GM21737 (cell line): ENCODE data around the gene USP40.

Source experiments
- ATAC-seq: cut with Tn5 transposase; IDR thresholded peaks from one replicate; pipeline ENCODE4 v1.9.1; 2021; ENCODE audit warnings: mild to moderate bottlenecking, moderate library complexity; ENCODE audit not compliant: unreplicated experiment

USP40 gene

DNA sequence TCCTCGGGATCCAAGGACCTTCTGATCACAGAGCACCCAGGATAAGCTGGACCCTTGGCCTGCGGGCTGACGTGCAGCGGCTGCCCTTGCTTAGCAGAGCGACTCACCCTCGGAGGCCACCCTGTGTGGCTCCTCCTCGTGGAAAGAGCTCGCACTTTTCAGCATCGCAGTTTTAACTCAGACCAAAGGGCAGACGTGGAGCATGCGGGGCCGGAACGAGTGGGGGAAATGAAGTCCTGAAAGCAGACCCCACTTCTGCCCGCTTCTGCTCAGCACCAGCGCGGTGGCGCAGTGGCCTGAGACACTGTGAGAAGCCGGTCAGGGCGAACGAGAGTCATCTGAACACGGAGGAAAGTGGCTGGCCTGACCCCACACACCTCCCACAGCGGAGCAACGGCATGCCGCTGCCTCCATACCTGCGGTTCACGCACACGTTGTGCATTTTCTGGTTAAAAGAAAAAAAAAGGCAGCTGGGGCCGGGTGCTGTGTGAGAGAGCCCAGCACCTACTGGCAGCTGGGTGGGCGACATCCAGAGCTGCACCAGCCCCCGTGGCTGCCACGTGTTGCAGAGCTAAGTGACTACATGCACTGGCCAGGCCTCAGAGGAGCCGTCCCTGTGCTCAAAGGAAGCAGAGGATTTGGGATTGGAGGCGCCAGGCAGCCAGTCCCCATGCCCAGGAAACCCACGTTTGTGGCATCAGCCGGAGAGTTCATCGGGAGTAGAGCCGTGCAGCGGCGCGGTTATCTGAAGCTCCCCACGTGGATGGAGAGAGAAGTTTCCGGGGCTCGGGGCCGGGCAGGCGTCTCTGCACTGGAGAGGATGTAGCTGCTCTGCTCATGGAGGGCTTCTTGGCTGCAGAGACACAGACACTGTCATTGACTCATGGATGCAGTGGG, 89.7 kb downstream of the USP40 start:
- no peak for ATAC-seq

DNA sequence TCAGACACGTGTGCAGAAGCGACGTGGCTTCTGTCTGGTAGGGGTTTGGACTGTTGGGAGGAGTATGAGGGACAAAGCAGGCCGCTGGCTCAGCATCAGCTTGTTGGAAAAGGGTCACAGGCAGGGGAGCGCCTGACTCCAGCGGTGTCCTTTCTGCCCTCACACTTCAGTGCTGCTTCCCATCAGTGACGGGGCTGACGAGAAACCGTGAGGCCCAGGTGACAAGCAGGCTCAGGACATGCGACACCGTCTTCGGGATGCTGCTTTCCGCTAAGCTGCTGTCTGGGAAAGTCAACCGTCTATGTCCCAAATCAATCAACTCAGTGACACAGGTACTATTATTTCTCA, 90.5 kb downstream of the USP40 start:
- ATAC-seq = no peak

DNA sequence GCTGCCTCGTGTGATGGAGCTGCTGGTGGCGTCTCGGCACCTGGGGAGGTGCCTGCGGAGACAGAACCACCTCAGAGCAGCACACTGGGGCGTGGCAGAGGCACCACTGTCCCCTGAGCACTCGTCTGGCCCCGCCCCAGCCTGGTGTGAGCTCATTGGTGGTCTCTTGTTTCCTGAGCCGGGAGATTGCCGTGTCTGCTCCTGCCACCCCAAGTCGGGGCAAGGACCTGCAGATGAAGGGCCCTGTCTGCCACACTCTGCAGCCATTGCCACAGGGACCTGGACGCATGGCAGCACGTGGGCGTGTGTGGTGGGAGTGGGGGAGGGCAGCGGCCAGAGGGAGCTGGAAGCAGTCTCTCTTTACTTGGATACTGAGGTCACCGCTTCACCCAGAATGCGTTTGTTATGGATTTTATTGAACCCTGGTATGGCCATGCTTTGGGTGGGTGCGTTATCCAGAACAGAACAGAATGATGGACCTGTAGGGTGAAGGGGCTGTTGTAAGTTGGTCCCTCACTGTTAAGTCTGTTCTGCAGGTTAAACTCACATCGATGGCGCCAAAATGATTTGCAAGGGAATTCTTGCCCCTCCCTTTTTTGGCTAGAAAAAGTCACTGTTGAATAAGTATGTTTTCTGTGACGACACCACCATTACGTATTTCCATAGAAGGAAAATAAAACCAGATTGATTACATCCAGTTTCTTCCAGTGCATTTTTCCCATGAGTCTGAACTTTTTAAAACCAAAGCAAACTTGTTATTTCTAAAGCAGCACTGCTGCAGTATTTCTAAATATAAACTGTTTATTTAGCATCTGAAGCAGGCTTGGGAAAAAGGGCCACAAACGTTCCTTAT, 92.0 kb downstream of the USP40 start:
- no peak for ATAC-seq

DNA sequence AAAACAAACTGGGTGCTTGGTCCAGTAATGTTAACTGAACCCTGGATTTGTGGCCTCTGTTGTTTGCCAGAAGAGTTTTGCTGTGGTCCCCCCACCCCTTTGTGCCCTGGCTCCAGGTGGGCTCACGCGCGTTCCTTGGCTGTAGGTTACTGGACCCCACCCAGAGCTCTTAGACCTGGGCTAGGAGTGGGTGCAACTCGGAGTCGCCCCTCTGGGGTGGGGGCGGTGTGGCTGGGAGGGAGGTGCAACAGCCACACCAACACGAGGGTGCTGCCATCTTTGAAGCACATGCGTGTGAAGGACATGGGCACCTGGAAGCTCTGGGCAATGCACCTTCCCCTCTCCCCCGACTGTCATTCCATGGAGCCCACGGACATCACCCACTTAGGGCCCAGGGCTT, 92.7 kb downstream of the USP40 start:
- no peak for ATAC-seq

DNA sequence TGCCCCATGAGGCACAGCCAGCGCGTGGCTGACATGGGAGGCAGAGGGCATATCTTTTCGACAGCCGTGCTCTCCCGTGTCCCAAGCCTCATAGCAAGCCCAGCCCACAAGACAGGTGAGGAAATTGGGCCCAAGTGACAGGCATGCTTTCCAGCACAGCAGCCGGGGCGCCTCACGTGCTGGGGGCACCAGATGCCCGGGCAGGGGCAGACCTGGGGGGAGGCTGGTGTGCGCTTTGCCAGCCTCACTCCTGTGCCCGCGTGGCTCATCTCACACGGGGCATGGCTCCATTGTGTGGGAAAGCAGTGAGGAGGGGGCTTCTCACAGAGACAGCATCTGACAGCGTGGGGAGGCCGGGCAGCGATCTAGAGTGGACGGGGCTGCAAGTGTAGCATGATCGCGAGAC, 93.2 kb downstream of the USP40 start:
- no peak for ATAC-seq

DNA sequence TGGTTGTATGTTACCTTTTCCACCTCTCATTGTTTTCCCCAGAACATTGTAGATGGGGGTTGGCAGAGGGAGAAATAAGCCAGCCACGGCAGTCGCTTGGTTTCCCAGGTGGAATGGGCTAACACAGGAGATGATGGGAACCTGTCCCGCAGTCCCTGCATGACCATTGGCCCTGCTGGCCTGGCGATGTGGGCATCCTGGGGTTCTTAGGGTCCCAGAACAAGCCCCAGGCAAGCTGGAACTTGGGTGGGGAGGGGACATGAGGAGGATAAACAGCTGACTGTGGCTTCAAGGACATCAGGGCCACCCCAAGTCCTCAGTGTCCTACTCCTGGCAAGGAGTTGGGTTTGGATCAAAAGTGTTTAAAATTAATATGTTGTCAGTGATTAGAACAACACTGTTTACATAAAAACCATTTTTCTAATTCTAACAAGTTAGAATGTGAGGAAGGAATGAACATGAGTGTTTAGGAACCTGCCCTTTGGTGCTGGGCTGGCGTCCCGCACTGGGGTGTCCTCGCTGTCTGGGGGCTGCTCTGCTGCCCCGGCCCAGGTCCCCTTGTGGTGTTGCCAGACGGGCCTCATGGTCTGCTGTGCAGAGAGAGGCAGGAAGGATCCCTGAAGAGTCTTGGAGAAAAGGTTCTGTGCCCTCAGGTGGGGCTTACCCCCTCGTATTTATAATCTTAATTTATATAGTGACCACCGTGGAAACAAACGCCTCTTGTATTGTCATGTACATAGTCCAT, 95.1 kb downstream of the USP40 start:
- ATAC-seq = no peak

DNA sequence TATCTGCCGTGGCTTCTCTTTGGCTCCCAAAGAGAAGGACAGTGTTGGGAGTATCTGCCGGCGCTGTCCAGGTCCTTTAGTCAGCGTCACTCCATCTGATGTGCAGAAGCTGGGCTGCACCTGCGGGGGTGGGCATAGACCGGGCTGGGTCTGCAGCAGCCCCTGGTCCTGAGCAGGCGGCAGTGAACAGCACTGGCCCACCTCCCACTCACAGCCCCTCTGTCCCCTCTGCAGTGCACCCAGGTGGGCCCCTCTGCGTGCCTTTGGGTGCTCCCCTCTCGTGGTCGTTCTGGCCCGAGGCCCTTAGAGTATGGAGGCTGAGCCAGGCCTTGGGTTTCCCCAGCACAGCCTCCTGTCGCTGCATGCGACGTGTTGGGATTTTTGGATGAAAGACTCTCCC, 95.7 kb downstream of the USP40 start:
- ATAC-seq = no peak

DNA sequence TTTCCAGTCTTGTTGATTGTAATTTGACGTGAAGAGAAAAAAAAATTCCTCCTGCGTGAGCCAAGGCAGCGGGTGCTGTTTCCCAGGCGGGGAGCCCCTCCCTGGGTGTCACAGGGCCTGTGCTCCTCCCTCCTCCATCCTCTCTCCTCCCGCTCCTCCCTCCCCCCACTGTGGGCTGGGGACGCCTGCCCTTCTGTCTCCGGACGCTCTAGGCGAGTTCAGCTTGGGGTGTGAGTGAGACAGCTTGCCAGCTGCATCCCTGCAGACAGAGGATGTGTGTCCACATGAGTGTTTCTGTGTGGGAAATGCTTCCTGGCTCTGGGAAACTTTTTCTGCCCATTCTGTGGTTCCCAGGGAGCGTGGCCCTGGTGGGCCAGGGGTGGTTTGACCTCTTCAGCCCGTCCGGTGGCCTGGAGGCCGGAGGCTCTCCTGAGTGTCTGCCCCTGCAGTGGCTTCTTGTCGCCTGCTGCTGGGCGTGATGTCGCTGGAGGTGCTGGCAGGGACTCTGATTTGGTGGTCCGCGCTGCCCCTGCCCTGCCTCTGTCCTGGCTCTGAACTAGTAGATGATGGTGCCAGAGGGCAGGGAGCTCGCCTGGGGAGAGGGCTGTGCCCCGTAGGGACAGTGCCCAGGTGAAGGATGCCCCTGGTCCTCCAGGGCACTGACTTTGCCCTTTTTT, 96.4 kb downstream of the USP40 start:
- no peak for ATAC-seq

DNA sequence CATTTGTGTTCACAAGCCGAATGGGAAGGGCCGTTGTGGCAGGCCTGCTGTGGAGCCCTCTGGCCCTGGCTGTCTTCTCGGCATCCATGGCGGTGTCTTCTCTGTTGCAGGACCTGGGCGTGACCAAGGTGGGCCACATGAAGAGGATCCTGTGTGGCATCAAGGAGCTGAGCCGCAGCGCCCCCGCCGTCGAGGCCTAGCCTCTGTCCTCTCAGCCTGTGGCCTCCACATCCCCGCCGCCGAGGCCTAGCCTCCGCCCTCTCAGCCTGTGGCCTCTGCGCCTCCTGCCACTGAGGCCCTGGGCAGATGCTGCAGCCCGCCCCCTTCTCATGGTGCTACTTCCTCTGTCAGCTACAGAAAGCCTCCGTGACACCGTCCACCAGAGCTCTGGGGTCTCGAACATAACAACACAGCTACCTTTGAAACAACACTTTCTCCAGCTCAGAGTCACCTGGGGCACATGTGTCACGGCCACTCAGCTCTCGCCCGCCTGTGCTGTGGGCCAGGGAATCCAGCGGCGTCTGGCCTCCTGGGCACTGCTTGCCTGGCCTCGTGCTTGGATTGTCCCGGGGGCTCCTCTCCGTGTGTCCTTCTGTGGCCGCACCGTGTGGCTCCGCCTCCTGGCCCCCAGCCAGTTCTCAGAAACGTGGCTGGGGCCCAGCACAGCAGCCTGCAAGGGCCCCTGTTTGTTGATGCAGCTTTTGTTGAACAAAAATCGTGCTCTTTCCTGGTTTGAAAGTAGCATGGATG, 97.1 kb downstream of the USP40 start:
- no peak for ATAC-seq

DNA sequence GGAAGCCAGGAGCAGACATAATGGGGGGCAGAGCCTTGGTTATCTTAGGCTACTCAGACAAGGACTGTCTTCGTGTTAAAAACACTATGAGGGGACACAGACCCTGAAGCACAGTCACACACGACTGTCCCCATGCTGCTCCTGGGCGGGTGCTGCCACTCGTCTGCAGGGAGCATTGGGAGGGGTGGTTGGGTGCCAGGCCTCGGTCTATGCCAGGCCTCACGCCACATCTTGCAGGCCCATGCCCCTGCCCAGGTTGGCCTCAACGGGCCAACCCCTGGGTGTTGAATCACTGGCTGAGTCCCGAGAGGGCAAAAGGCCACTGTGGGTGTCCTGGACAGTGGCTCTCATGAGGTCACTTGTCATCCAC, 97.9 kb downstream of the USP40 start:
- no peak for ATAC-seq

DNA sequence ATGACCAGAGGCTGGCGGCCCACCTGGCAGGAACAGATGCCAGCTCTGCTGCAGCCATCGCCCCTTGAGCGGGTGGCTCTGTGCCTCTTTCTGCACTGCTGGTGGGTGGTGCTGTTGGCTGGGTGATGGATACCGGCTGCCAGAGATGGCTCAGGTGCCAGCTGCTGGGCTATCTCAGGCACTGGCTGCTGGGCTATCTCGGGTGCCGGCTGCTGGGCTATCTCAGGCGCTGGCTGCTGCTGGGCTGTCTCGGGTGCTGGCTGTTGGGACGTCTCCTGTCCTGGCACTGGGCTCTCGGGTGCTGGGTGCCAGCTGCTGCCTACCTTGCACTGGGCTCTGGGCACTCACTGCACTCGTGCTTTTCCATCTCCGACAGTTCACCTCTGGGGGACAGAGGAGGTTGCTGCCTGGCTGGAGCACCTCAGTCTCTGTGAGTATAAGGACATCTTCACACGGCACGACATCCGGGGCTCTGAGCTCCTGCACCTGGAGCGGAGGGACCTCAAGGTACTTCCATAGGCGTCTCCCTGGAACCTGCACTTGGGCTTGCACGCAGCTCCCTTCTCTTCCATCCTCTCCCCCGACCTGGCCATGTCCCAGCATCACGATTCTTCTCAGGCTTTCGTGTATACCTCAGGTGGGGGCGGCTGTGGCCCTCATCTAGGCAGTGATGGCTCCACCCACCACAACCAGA, 98.4 kb downstream of the USP40 start:
- ATAC-seq = no peak

DNA sequence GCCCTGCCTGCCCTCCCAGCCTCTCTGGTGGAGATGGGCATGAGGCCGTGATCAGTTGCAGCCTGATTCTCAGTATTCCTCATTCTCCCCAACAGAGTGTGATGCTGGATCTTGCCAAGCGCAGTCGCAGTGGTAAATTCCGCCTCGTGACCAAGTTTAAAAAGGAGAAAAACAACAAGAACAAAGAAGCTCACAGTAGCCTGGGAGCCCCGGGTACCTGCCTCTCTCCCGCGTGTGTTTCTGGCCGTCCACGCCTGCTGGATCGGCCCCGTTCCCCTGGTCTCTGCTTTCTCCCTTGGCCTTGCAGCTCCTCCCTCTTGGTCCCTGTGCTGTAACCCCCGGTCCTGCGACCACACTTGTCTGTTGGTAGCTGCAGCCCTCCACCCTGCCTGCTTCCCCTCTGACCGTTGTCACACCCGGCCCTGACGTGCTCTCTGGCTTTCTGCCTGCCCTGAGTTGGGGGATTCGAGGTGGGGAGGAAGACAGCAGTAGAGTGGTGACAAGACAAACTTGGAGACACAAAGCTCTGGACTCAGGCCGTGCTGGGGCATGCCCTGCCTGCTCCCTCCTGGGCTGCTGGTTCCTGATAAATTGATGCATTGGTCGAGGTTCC, 99.5 kb downstream of the USP40 start:
- ATAC-seq = no peak

DNA sequence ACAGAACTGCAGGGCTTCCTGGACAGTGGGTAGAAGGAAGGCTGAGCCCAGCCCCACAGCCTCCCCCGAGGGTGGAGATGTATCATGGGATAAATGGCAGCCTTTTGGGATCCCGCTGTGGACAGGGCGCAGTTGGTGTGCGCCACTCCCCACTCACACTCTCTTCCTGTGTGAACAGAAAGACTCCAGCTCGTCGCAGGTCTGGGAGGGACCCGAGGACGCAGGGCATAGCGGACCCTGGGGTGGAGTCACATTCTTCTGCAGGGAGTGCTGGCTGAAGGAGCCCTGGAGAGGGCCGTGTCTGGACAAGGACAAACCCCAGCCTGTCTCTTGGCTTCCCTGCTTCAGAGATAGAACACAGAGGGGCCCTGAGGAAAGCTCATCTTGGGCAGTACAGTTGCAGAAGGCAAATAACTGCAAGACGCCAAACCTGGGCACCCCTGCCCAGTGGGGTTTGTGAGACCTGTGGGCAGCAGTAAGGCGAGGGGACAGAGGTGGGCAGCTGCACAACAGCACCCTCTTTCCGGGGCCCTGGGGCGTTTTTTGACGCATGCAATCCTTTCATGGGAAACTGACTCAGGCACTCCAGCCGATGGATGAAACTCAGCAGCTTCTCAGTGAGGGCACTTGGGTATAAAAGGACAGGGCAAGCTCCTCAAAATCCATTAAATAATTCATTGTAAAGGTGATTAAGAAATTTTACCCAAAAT, 101.9 kb downstream of the USP40 start:
- ATAC-seq = no peak

DNA sequence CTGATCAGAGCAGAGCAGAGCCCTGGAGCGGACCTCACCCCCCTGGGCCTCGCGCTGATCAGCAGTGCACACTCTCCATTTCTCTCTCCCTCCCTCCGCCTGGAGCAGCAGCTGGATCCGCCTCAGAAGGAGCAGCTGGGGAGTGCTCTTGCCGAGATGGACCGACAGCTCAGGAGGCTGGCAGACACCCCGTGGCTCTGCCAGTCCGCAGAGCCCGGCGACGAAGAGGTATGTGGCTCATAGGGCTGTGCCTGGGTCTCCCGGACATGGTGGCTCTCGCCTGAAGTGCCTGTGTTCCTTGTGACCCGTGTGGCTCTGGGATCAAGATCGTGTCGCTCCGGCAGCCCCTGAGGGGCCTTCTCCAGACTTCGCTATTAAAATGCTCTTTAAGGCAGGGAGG, 102.5 kb downstream of the USP40 start:
- no peak for ATAC-seq

DNA sequence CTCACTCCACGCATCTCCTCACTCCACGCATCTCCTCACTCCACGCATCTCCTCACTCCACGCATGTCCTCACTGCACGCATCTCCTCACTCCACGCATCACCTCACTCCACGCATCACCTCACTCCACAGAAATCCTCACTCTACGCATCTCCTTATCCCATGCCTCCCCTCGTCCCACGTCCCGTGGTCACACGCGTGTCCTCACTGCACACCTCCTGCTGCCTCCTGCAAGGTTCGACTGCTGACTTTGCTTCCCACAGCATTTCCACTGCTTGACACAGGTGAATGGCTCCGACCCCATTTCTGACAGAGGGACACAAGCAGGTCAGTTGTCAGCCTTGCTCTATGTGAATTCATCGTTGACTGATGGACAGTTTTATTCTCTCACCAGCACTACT, 103.0 kb downstream of the USP40 start:
- no peak for ATAC-seq

DNA sequence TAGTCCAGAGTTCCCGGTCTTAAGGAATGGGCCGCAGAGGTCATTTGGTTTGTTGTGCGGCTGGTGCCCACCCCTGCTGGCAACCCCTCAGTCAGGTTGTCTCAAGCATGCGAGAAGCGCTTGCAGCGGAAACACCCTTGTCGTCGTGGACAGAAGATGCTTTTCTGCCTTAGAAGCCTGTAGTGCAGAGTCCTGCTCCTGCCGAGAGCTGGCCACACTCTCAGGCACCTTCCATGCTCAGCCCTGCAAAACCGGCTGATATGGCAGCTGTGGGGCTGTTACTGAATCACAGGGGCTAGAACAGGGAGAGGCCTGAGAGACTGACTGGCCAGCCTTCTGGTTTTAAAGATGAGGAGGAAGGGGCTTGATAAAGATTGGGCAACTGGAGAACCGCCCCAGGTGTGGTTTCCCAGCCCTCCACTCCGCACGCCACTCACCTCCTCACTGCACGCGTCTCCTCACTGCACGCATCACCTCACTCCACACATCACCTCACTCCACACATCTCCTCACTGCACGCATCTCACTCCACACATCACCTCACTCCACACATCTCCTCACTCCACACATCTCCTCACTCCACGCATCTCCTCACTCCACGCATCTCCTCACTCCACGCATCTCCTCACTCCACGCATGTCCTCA, 103.6 kb downstream of the USP40 start:
- no peak for ATAC-seq

DNA sequence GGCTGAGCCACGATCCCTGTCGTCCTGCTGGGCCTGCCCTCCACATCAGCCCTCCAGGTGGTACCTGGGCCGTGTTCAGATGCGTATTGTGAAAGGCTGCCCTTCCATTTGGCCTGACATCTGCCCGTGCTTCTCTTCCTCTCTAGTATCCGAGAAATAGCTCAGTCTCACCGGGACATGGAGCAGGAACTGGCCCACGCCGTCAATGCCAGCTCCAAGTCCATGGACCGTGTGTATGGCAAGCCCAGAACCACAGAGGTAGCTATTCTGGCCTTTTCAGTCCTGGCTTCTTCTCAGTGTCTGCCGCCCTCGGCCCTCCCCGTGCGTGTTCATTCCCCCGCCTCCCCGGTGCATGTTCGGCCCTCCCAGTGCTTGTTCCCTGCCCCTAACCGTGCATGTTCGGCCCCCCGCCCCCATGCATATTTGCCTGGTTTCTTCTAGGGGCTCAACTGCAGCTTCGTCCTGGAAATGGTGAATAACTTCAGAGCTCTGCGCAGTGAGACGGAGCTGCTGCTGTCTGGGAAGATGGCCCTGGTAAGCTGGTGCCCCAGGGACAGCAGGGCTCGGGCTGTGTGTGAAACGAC, 104.3 kb downstream of the USP40 start:
- no peak for ATAC-seq

DNA sequence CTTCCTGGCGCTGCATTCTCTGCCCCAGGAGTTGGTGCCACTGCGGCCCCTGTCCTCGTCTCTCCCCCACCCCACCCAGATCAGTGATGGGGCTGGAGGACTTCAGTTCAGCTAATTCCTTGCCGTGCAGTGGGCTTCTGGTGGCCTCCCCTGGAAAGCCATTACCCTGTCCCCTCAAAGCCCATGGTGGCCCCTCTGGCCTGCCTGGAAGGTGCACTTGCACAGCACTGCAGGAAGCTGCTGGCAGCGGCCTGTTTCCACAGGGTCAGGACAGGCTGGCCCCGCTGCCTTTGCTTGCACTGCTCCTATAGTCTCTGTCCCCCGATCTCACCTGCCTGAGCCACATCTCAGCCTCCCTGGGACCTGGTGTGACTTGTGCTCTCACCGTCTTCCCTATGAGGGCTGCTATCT, 105.1 kb downstream of the USP40 start:
- ATAC-seq = no peak
